SU-DHL-6 (cell line): ENCODE data around the gene FES.

ENCODE experiments used
- H2AFZ ChIP-seq: fragments of 200-600 bp; sonication (generic); 2 replicates; pipeline ENCODE4 v1.6.1; 2014; ENCODE audit warnings: low read depth, mild to moderate bottlenecking, moderate library complexity, mixed read lengths, antibody characterized with exemption, low read length; ENCODE audit not compliant: severe bottlenecking
- H3F3A ChIP-seq: fragments of 200-600 bp; shearing (Covaris generic); 2 replicates; pipeline ENCODE4 v1.6.0; 2016; ENCODE audit warnings: antibody characterized with exemption, mild to moderate bottlenecking; ENCODE audit not compliant: insufficient read depth
- H3K27ac ChIP-seq: fragments of 200-600 bp; sonication (generic); 2 replicates; pipeline ENCODE4 v1.5.1; 2016; ENCODE audit warnings: low read depth, mild to moderate bottlenecking, low read length, moderate library complexity, mixed read lengths
- H3K27me3 ChIP-seq: fragments of 200-600 bp; sonication (generic), shearing (Covaris generic); 2 replicates; pipeline ENCODE4 v1.6.0; 2014; ENCODE audit warnings: mild to moderate bottlenecking, low read length
- H3K36me3 ChIP-seq: fragments of 200-600 bp; sonication (generic); 2 replicates; pipeline ENCODE4 v1.6.1; 2014; ENCODE audit warnings: mild to moderate bottlenecking, low read length, mixed read lengths
- H3K4me2 ChIP-seq: fragments of 300-600, 200-600 bp; shearing (Covaris generic), sonication (generic); 2 replicates; pipeline ENCODE4 v1.6.0; 2014; ENCODE audit warnings: low read length, low read depth, mild to moderate bottlenecking; ENCODE audit not compliant: poor library complexity, severe bottlenecking
- H3K4me3 ChIP-seq: fragments of 200-600 bp; sonication (generic); 2 replicates; pipeline ENCODE4 v1.5.1; 2014; ENCODE audit warnings: antibody characterized with exemption, low read length, mild to moderate bottlenecking, mixed read lengths; ENCODE audit not compliant: insufficient read depth, poor library complexity, severe bottlenecking
- H3K79me2 ChIP-seq: fragments of 200-600 bp; sonication (generic); 2 replicates; pipeline ENCODE4 v1.6.1; 2014; ENCODE audit warnings: mild to moderate bottlenecking, low read length, moderate library complexity; ENCODE audit not compliant: insufficient read depth
- H3K9ac ChIP-seq: fragments of 200-600 bp; sonication (generic); 2 replicates; pipeline ENCODE4 v1.7.0; 2014; ENCODE audit warnings: mild to moderate bottlenecking, low read length
- H3K9me2 ChIP-seq: fragments of 200-600 bp; sonication (generic); replicated peaks from 2 replicates; pipeline ENCODE4 v1.6.1; 2014; ENCODE audit warnings: low read length; ENCODE audit not compliant: insufficient read depth
- H3K9me3 ChIP-seq: fragments of 200-600 bp; sonication (generic); 2 replicates; pipeline ENCODE4 v1.6.1; 2014; ENCODE audit warnings: low read length, mixed read lengths; ENCODE audit not compliant: insufficient read depth
- H4K20me1 ChIP-seq: fragments of 200-600 bp; sonication (generic); 2 replicates; pipeline ENCODE4 v1.6.1; 2014; ENCODE audit warnings: low read depth, mild to moderate bottlenecking, antibody characterized with exemption, low read length, moderate library complexity, mixed read lengths
- CTCF ChIP-seq: fragments of 200-600 bp; sonication (generic); IDR thresholded peaks from one replicate; pipeline ENCODE4 v1.5.1; 2017; ENCODE audit warnings: antibody characterized with exemption, mild to moderate bottlenecking, low read length, moderate library complexity; ENCODE audit not compliant: insufficient read depth, poor library complexity, severe bottlenecking
- EZH2phosphoT487 ChIP-seq: fragments of 200-600 bp; sonication (generic), shearing (Covaris generic); conservative IDR thresholded peaks from 2 replicates; pipeline ENCODE4 v1.6.1; 2018; ENCODE audit warnings: mild to moderate bottlenecking, antibody characterized with exemption, low read length, moderate library complexity, mixed read lengths

The FES gene

GRCh38 chr15:90882781-90883525 lies 1.4 kb upstream of the FES start:
- Histone ChIP-seq H3K36me3 (no peaks in the 10 kb centered on the region), H3K4me2 (no peak overlapping the region), H3K9me3 (no peaks in the 10 kb centered on the region), H3K27me3 (no peaks in the 10 kb centered on the region), H3K9ac (no peak overlapping the region), H3K9me2 (no peaks in the 10 kb centered on the region), H2AFZ (no peak overlapping the region), H3K79me2 (no peaks in the 10 kb centered on the region), H3K27ac (no peak overlapping the region), H4K20me1 (no peaks in the 10 kb centered on the region), H3F3A (no peaks in the 10 kb centered on the region), H3K4me3 (no peak overlapping the region)
- TF ChIP-seq CTCF (no peak), EZH2phosphoT487 (no peak)

GRCh38 chr15:90883526-90883975 lies 753 bp upstream of the FES start:
- H3K4me2 ChIP-seq: no peak overlapping the region

GRCh38 chr15:90884719-90885431 lies 571 bp downstream of the FES start:
- Histone ChIP-seq H3F3A (no peaks in the 10 kb centered on the region), H3K9ac (no peak overlapping the region), H2AFZ (no peak overlapping the region), H3K79me2 (no peaks in the 10 kb centered on the region), H3K9me3 (no peaks in the 10 kb centered on the region), H3K27ac (no peak overlapping the region), H3K9me2 (no peaks in the 10 kb centered on the region), H3K36me3 (no peaks in the 10 kb centered on the region), H3K4me2 (no peak overlapping the region), H3K27me3 (no peaks in the 10 kb centered on the region), H4K20me1 (no peaks in the 10 kb centered on the region), H3K4me3 (no peak overlapping the region)
- TF ChIP-seq EZH2phosphoT487 (no peak), CTCF (no peak)

More at GRCh38 chr15:90883526-90883975, 753 bp upstream of the FES start:
- Histone ChIP-seq H3K9me2 (no peaks in the 10 kb centered on the region), H3K79me2 (no peaks in the 10 kb centered on the region), H3K9ac (no peak overlapping the region), H3K36me3 (no peaks in the 10 kb centered on the region), H3F3A (no peaks in the 10 kb centered on the region), H3K9me3 (no peaks in the 10 kb centered on the region), H4K20me1 (no peaks in the 10 kb centered on the region), H2AFZ (no peak overlapping the region), H3K27ac (no peak overlapping the region), H3K27me3 (no peaks in the 10 kb centered on the region), H3K4me3 (no peak overlapping the region)
- TF ChIP-seq CTCF (no peak), EZH2phosphoT487 (no peak)
